GM19372 (cell line): ENCODE measurements around the gene SYCP1.
"Not testable (repeated sequence)": the region's sequence is repeated elsewhere in the genome, so short reads cannot be mapped to it uniquely, and the experiment has no call there.

Experiments used
- ATAC-seq: cut with Tn5 transposase; IDR thresholded peaks from one replicate; pipeline ENCODE4 v1.9.1; 2021; ENCODE audit warnings: mild to moderate bottlenecking, low read depth, moderate library complexity; ENCODE audit not compliant: unreplicated experiment

SYCP1 gene

DNA sequence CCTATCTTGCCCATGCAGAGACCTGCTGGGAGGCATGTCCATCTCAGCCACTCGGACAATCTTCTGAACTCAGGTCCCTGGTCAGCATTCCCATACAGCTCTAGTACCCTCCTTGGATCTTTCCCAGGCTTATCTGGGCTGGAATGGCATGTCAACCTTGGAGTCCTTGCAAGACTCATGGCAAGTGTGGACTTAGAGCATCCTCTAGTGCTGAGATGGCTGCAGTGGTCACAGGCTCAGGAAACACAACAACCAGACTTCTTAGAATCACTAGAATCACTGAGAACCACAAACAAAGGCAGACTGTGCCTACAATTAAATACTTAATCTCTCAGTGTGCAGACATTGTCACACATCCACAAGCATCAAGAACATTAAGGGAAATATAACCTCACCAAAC lies 101.9 kb downstream of the SYCP1 start:
- no peak for ATAC-seq

DNA sequence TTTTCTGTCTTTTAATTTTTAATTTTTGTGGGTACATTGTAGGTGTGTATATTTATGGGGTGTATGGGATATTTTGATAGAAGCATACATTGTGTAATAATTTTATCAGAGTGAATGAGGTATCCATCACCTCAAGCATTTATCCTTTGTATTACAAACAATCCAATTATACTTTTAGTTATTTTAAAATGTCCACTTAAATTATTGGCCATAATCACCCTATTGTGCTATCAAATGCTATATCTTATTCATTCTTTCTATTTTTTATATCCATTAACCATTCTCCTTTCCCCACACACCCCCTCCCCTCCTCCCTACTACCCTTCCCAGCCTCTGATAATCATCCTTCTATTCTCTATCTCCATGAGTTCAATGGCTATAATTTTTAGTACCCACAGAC lies 104.8 kb downstream of the SYCP1 start:
- no peak for ATAC-seq

GRCh38 chr1:114976891-114977290 lies 122.2 kb downstream of the SYCP1 start:
- ATAC-seq: no peak

- no peak for ATAC-seq
These were observed 124.7 kb downstream of the SYCP1 start for GRCh38 chr1:114979278-114979891.

GRCh38 chr1:114982251-114982650 lies 127.6 kb downstream of the SYCP1 start:
- ATAC-seq: no peak

GRCh38 chr1:114986286-114986685 lies 131.6 kb downstream of the SYCP1 start:
- no peak for ATAC-seq

- no peak for ATAC-seq
These were observed 133.4 kb downstream of the SYCP1 start for GRCh38 chr1:114988095-114988494.

- no peak for ATAC-seq
These were observed 143.0 kb downstream of the SYCP1 start for GRCh38 chr1:114997510-114998289.

DNA sequence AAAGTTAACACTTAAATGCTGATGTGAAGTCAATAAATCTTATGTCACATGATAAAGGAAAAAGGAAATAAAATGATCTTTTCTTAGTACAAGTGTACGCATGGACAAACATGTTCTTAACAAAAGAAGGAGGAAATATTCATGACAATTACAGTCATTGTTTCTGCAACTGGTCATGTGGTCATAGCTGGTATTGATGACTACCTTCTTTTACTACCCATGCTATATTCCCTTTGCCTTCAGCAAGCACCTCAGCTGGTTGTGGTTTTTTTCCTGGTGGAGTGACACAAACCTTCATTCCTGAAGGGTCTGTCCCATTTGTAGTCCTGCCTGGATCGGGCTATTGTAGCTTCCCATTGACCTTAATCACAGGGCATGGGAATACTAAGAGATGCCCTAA lies 151.5 kb downstream of the SYCP1 start:
- ATAC-seq: no peak

DNA sequence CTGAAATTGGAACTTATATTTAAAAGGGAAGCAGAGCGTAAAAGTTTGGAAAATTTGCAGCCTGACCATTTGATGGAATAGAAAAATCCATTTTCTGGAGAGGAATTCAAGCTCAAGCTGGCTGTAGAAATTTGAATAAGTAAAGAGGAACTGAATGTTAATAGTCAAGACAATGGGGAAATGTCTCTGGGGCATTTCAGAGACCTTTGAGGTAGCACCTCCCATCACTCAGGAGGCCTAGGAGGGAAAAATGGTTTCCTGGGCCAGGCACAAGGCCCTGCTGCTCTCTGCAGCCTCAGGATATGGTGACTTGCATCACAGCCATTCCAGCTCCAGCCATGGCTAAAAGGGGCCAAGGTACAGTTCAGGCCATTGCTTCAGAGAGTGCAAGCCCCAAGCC lies 157.3 kb downstream of the SYCP1 start:
- ATAC-seq: no peak

- ATAC-seq: no peak
These were observed 157.8 kb downstream of the SYCP1 start for GRCh38 chr1:115012434-115012833.

DNA sequence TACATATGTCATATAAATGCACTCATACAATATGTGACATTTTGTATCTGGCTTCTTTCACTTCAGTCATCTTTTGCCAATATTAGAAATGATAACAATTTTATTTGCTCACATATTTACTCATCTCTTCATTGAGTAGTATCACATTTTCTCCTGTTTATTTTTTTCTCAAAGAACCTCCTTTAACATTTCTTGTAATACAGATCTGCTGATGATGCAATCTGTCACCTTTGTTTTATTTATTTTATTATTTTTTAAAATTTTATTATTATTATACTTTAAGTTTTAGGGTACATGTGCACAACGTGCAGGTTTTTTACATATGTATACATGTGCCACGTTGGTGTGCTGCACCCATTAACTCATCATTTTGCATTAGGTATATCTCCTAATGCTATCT lies 159.1 kb downstream of the SYCP1 start:
- no peak for ATAC-seq

DNA sequence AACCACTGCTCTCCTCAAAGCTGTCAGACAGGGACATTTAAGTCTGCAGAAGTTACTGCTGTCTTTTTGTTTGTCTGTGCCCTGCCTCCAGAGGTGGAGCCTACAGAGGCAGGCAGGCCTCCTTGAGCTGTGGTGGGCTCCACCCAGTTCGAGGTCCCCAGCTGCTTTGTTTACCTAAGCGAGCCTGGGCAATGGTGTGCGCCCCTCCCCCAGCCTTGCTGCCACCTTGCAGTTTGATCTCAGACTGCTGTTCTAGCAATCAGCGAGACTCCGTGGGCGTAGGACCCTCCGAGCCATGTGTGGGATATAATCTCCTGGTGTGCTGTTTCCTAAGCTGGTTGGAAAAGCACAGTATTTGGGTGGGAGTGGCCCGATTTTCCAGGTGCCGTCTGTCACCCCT lies 164.9 kb downstream of the SYCP1 start:
- ATAC-seq: not testable (repeated sequence)

DNA sequence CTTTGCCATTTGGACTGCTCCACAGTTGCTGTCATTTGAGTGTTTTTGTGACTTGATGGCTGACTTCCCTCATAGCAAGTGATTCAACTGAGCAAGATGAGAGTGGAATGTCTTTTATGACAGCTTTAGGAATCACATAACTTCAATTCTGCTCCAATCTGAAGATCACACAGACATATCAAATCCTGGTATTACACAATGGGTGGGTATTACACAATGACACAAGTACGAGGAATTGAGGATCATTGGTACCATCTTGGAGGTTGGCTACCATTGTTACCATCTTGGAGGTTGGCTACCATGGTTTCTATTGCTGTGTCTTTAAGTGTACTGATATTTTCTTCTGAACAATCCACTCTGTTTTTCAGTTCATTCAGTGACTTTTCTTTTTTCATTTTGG lies 166.5 kb downstream of the SYCP1 start:
- no peak for ATAC-seq

- no peak for ATAC-seq
These were observed 168.9 kb downstream of the SYCP1 start for GRCh38 chr1:115023593-115023992.

DNA sequence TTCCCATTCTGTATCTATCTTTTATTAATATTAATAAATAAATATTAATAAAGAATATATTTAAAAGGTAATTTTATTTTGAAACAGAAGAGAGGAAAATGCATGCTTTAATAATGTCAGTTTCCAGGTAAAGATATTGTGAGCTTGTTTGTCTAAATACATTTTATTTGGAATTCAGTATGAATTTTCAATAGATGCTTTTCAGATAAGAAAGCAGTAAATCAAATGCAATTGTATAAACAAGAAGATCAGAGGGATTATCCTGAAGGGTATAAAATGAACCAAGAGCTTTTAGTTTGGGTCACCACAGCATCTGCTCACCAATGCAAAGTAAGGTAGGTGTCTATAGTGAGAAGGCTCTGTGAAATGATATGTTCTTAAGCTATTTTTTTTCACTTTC lies 174.9 kb downstream of the SYCP1 start, which contains the start of gene TSHB:
TSS of gene TSHB (plus strand) at position 301 of the 400 bp plus-strand sequence. CDS start 3,537 bp downstream, outside the sequence.
- ATAC-seq: no peak

- ATAC-seq: no peak
These were observed 176.9 kb downstream of the SYCP1 start for GRCh38 chr1:115031595-115031994.

- no peak for ATAC-seq
These were observed 181.0 kb downstream of the SYCP1 start for GRCh38 chr1:115035652-115036051.

GRCh38 chr1:115036814-115037507 lies 182.3 kb downstream of the SYCP1 start:
- no peak for ATAC-seq

GRCh38 chr1:115040501-115040900 lies 185.8 kb downstream of the SYCP1 start:
- no peak for ATAC-seq

GRCh38 chr1:115041654-115042053 lies 187.0 kb downstream of the SYCP1 start:
- ATAC-seq: no peak
